ENCODE results near the gene PCDHB10.

GRCh38 chr5:141196363-141196762 is 4.2 kb downstream of the PCDHB10 start:
- TF ChIP-seq CTCF (IDR thresholded peaks at IDR 0.05) = no peak
- no peak for TF ChIP-seq EP300 (IDR thresholded peaks at IDR 0.05)

All from upper lobe of left lung (tissue), 4 donors.